OCI-LY1 (cell line): ENCODE data around the gene RPL7L1.

ENCODE experiments used
- H2AFZ ChIP-seq: fragments of 200-600 bp; sonication (generic), shearing (Covaris generic); 2 replicates; pipeline ENCODE4 v1.6.0; 2014; ENCODE audit warnings: antibody characterized with exemption, mild to moderate bottlenecking, low read length
- H3F3A ChIP-seq: fragments of 200-600 bp; sonication (generic), shearing (Covaris generic); 2 replicates; pipeline ENCODE4 v1.6.0; 2014; ENCODE audit warnings: mild to moderate bottlenecking, antibody characterized with exemption, low read length, moderate library complexity; ENCODE audit not compliant: insufficient read depth
- H3K27ac ChIP-seq: fragments of 200-600 bp; sonication (generic); 2 replicates; pipeline ENCODE4 v1.5.1; 2014; ENCODE audit warnings: low read length, mixed run types, mild to moderate bottlenecking, low read depth; ENCODE audit not compliant: poor library complexity, severe bottlenecking
- H3K27me3 ChIP-seq: fragments of 200-600 bp; sonication (generic); 2 replicates; pipeline ENCODE4 v1.6.0; 2014; ENCODE audit warnings: antibody characterized with exemption, mild to moderate bottlenecking, low read length, moderate library complexity; ENCODE audit not compliant: insufficient read depth
- H3K36me3 ChIP-seq: fragments of 200-600 bp; sonication (generic); 2 replicates; pipeline ENCODE4 v1.6.1; 2014; ENCODE audit warnings: mild to moderate bottlenecking, antibody characterized with exemption, low read length, moderate library complexity, mixed read lengths; ENCODE audit not compliant: insufficient read depth
- H3K4me1 ChIP-seq: fragments of 200-600 bp; sonication (generic); 2 replicates; pipeline ENCODE4 v1.5.1; 2014; ENCODE audit warnings: mild to moderate bottlenecking, low read length, moderate library complexity; ENCODE audit not compliant: insufficient read depth, severe bottlenecking
- H3K4me2 ChIP-seq: fragments of 200-600 bp; sonication (generic), shearing (Covaris generic); 2 replicates; pipeline ENCODE4 v1.6.1; 2014; ENCODE audit warnings: low read length
- H3K4me3 ChIP-seq: fragments of 200-600 bp; sonication (generic); 2 replicates; pipeline ENCODE4 v1.5.1; 2014; ENCODE audit warnings: low read length, low read depth, mild to moderate bottlenecking, mixed read lengths; ENCODE audit not compliant: poor library complexity, severe bottlenecking
- H3K79me2 ChIP-seq: fragments of 200-600 bp; shearing (Covaris generic); 2 replicates; pipeline ENCODE4 v1.6.1; 2016; ENCODE audit warnings: mixed run types, low read length, mixed read lengths; ENCODE audit not compliant: insufficient read depth
- H3K9ac ChIP-seq: fragments of 200-600 bp; sonication (generic), shearing (Covaris generic); 2 replicates; pipeline ENCODE4 v1.6.1; 2014; ENCODE audit warnings: mild to moderate bottlenecking, low read length, mixed read lengths
- H3K9me2 ChIP-seq: fragments of 200-600 bp; sonication (generic), shearing (Covaris generic); 2 replicates; pipeline ENCODE4 v1.6.1; 2014; ENCODE audit warnings: low read depth, mild to moderate bottlenecking, low read length, mixed read lengths
- H3K9me3 ChIP-seq: fragments of 200-600 bp; shearing (Covaris generic); 2 replicates; pipeline ENCODE4 v1.6.1; 2014; ENCODE audit warnings: low read length, mixed read lengths
- H4K20me1 ChIP-seq: fragments of 200-600 bp; sonication (generic), shearing (Covaris generic); 2 replicates; pipeline ENCODE4 v1.6.0; 2016; ENCODE audit warnings: mild to moderate bottlenecking, low read length; ENCODE audit not compliant: insufficient read depth
- EZH2 ChIP-seq: fragments of 200-600 bp; sonication (generic), shearing (Covaris generic); IDR thresholded peaks from 2 replicates; pipeline ENCODE4 v1.8.0; 2017; ENCODE audit warnings: borderline replicate concordance, mixed run types, mild to moderate bottlenecking, antibody characterized with exemption, low read length, moderate library complexity, mixed read lengths
- TF ChIP-seq, protein P1 (sequence below): fragments of 200-600 bp; sonication (generic), shearing (Covaris generic); IDR thresholded peaks from 2 replicates; pipeline ENCODE4 v1.5.1; 2017; ENCODE audit warnings: mild to moderate bottlenecking, antibody characterized with exemption, low read length, moderate library complexity, mixed read lengths

The RPL7L1 gene

DNA sequence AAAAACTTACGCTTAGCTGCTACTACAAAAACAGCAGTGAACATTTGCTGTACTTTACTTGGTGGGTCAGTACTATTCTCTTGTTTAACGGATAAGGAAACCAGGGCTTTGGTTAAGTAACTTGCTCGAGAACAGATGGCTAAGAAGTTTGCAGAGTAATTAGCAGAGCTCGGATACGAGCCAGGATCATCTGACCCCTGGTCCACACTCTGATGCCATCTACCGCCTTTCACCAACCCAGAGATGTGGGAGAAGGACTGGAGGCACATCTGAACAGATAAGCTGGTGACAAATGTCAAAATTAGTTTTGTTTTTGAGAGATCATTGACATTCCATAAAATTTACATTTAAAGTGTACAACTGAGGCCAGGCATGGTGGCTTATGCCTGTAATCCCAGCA, 18.9 kb upstream of the RPL7L1 start:
- no peak overlapping the region for H3K27ac ChIP-seq
- H3K4me2 ChIP-seq = no peak overlapping the region
- H3K4me3 ChIP-seq = no peak overlapping the region
- peaks cover 74% of the 10 kb centered on the region for H3K36me3 ChIP-seq
- H3K4me1 ChIP-seq = no peaks in the 10 kb centered on the region
- no peaks in the 10 kb centered on the region for H4K20me1 ChIP-seq
- H3K79me2 ChIP-seq = no peaks in the 10 kb centered on the region
- no peak overlapping the region for H2AFZ ChIP-seq
- no peaks in the 10 kb centered on the region for H3K9me3 ChIP-seq
- no peak overlapping the region for H3K9ac ChIP-seq
- no peaks in the 10 kb centered on the region for H3K27me3 ChIP-seq
- TF ChIP-seq, protein P1, sequence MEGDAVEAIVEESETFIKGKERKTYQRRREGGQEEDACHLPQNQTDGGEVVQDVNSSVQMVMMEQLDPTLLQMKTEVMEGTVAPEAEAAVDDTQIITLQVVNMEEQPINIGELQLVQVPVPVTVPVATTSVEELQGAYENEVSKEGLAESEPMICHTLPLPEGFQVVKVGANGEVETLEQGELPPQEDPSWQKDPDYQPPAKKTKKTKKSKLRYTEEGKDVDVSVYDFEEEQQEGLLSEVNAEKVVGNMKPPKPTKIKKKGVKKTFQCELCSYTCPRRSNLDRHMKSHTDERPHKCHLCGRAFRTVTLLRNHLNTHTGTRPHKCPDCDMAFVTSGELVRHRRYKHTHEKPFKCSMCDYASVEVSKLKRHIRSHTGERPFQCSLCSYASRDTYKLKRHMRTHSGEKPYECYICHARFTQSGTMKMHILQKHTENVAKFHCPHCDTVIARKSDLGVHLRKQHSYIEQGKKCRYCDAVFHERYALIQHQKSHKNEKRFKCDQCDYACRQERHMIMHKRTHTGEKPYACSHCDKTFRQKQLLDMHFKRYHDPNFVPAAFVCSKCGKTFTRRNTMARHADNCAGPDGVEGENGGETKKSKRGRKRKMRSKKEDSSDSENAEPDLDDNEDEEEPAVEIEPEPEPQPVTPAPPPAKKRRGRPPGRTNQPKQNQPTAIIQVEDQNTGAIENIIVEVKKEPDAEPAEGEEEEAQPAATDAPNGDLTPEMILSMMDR = no peak
- no peak for TF ChIP-seq EZH2
- no peaks in the 10 kb centered on the region for H3K9me2 ChIP-seq
- no peaks in the 10 kb centered on the region for H3F3A ChIP-seq

DNA sequence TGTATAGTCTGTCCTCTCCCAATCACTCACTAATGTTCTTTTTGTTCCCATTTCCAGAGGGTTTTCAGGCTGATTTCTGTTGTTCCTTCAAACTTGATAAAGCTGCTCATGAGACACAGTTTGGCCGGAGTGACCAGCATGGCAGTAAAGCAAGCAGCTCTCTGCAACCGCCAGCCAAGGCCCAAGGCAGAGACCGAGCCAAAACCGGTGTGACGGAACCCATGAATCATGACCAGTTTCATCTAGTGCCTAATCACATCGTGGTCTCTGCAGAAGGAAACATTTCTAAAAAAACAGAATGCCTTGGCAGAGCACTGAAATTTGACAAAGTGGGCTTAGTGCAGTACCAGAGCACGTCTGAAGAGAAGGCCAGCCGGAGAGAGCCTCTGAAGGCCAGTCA, 14.8 kb upstream of the RPL7L1 start:
- Histone ChIP-seq H3K36me3 (peaks cover 74% of the 10 kb centered on the region), H3K4me2 (no peak overlapping the region), H3K4me3 (no peak overlapping the region), H3K9ac (no peak overlapping the region), H3K79me2 (no peaks in the 10 kb centered on the region), H4K20me1 (no peaks in the 10 kb centered on the region), H3K27ac (no peak overlapping the region), H3K9me2 (no peaks in the 10 kb centered on the region), H3F3A (no peaks in the 10 kb centered on the region), H3K4me1 (no peaks in the 10 kb centered on the region), H3K9me3 (no peaks in the 10 kb centered on the region), H3K27me3 (no peaks in the 10 kb centered on the region), H2AFZ (no peak overlapping the region)
- no peak for TF ChIP-seq EZH2
- TF ChIP-seq, protein P1 = no peak

DNA sequence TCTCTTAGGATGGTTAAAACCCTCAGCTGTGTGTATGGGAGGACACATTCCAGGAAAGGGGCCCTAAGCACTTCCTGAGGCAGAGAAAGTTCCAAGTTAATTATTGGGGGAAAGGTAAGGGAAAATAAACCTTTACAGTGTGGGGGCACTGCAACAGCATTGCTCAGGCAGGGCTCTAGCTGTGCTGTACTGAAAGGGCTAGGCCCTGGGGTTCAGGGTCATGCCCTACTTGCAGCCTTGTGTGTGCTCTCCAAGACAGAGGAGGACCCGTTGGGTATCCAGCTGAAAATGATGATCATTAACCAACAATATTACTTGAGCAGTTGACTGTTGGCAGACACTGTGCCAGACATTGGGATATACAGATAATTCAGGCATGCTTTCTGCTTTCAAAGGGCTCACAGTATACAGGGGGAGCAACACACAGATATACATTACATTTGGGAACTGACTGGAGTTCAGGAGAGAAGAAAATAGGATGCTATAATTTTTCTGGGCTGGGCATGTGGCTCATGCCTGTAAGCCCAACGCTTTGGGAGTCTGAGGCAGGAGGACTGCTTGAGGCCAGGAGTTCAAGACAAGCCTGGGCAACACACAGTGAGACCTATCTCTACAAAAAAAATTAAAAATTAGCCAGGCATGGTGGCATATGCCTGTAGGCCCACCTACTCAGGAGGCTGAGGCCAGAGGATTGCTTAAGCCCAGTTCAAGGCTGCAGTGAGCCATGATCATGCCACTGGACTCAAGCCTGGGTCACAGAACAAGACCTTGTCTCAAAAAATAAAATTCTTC, 9.1 kb upstream of the RPL7L1 start:
- Histone ChIP-seq H3K27me3 (no peaks in the 10 kb centered on the region), H4K20me1 (no peaks in the 10 kb centered on the region), H3K36me3 (peaks cover 33% of the 10 kb centered on the region; the same call in 1 of the 2 replicates), H3K79me2 (no peaks in the 10 kb centered on the region), H3K9me2 (no peaks in the 10 kb centered on the region), H3K4me3 (no peak overlapping the region), H3K4me2 (no peak overlapping the region), H3K9ac (no peak overlapping the region), H3K4me1 (peaks cover 12% of the 10 kb centered on the region), H3F3A (no peaks in the 10 kb centered on the region), H3K9me3 (no peaks in the 10 kb centered on the region), H2AFZ (no peak overlapping the region), H3K27ac (no peak overlapping the region)
- no peak for TF ChIP-seq EZH2
- TF ChIP-seq, protein P1 = no peak
